ENCODE data around the gene CNTD1. TPM values are rescaled to one million over a fixed set of nuclear protein-coding genes. Genes with fewer than 3 reads are reported as not detected.

Gene CNTD1
- total and polyA plus RNA-seq, 2 of the 4 experiments (the other 2 are of a cell fraction) = not detected

- Histone ChIP-seq H2BK15ac (ENCODE audit: low read depth, low read length) (no peak overlapping the region), H3K4ac (ENCODE audit: low read depth, low read length) (no peak overlapping the region), H3K18ac (ENCODE audit: low read depth, low read length) (no peak overlapping the region), H3K27ac (ENCODE audit: insufficient read depth, low read length) (no peak overlapping the region), H3K9me1 (ENCODE audit: insufficient read depth, low read length) (0 out of 2 replicates have a peak, but pooled peaks cover 6% of the 10 kb centered on the region), H4K8ac (ENCODE audit: low read depth in 2 of 2, low read length in 2 of 2) (no peak overlapping the region), H4K91ac (ENCODE audit: insufficient read depth, low read depth, low read length) (no peak overlapping the region), H3K56ac (ENCODE audit: extremely low read depth, insufficient read depth, low read length) (no peak overlapping the region), H3K9ac (ENCODE audit: low read depth, low read length) (no peak overlapping the region), H2AFZ (replicated peaks; ENCODE audit: low read length, poor library complexity) (no peak overlapping the region), H2AK9ac (replicated peaks; ENCODE audit: low read depth, low read length, poor library complexity) (no peak overlapping the region), H4K20me1 (ENCODE audit: insufficient read depth, low read length) (no peaks in the 10 kb centered on the region), H3K27me3 (ENCODE audit: control insufficient read depth, insufficient read depth, low read length) (peaks cover 23% of the 10 kb centered on the region), H3K9me3 (ENCODE audit: control insufficient read depth, insufficient read depth, low read length) (no peaks in the 10 kb centered on the region), H3K23ac (ENCODE audit: low read depth, low read length) (no peak overlapping the region), H4K5ac (ENCODE audit: low read depth, low read length) (no peak overlapping the region), H3K4me3 (ENCODE audit: insufficient read depth, low read depth, low read length) (no peak overlapping the region), H3K79me1 (ENCODE audit: low read depth in 1 of 2, low read length in 2 of 2) (no peaks in the 10 kb centered on the region), H2BK20ac (ENCODE audit: low read depth, low read length) (no peak overlapping the region), H2AK5ac (ENCODE audit: low read depth, low read length) (no peak overlapping the region), H2BK120ac (ENCODE audit: low read depth, low read length) (no peak overlapping the region), H2BK5ac (ENCODE audit: low read depth, low read length, poor library complexity, severe bottlenecking) (no peak overlapping the region), H3K4me1 (ENCODE audit: control insufficient read depth, insufficient read depth, low read length) (peaks cover 4% of the 10 kb centered on the region; the same call in 1 of the 2 replicates), H3K14ac (replicated peaks; ENCODE audit: low read depth, low read length) (no peak overlapping the region), H3K36me3 (ENCODE audit: control insufficient read depth, insufficient read depth, low read length) (no peaks in the 10 kb centered on the region), H3K4me2 (ENCODE audit: low read depth, low read length) (no peak overlapping the region)
- DNase-seq (no peak), ATAC-seq (ENCODE audit: low read depth) (no peak)
- dilution Hi-C loops (cut with HindIII; ENCODE audit: low sequenced_read_pairs, unreplicated experiment) (no loop called here), in situ Hi-C loops (cut with MboI; ENCODE audit: low sequenced_read_pairs) (no loop called here), intact Hi-C loops (cut with micrococcal nuclease) (no loop called here)
- CTCF ChIA-PET = no interaction called here
- POLR2A ChIA-PET (ENCODE audit: unreplicated experiment) = no interaction called here
- WGBS, 2 experiments (ENCODE audit: extremely low coverage in 2 of 2, insufficient read length in 1 of 2) = 82% methylated on average over 3 of the region's 5 CpGs; no CpG with 5 or more reads in 1 of the 2 experiments
- no TSS peak for BruUV-seq (replicated peaks)
- TF ChIP-seq CEBPB (IDR thresholded peaks at IDR 0.05; ENCODE audit: low read depth, low read length) = no peak
- no peak for TF ChIP-seq MAFK (IDR thresholded peaks at IDR 0.05; ENCODE audit: low read depth, low read length)
- no peak for TF ChIP-seq CHD1 (IDR thresholded peaks at IDR 0.05; ENCODE audit: low read depth, low read length)
- TF ChIP-seq USF2 (IDR thresholded peaks at IDR 0.05; ENCODE audit: low read depth, low read length) = no peak
- no peak for TF ChIP-seq RFX5 (IDR thresholded peaks at IDR 0.05; ENCODE audit: low read depth, low read length)
- no peak for TF ChIP-seq RAD21 (IDR thresholded peaks at IDR 0.05; ENCODE audit: low read length)
- TF ChIP-seq MAZ (IDR thresholded peaks at IDR 0.05; ENCODE audit: borderline replicate concordance, low read depth, low read length) = no peak
- no peak for TF ChIP-seq POLR2A (IDR thresholded peaks at IDR 0.05; ENCODE audit: low read depth, low read length)
- TF ChIP-seq MXI1 (IDR thresholded peaks at IDR 0.05; ENCODE audit: borderline replicate concordance, low read depth, low read length) = no peak
- TF ChIP-seq NFE2L2 (IDR thresholded peaks at IDR 0.05; ENCODE audit: low read depth, low read length) = no peak
- TF ChIP-seq CTCF (conservative IDR thresholded peaks at IDR 0.05; ENCODE audit: low read depth, low read length) = no peak
- TF ChIP-seq BHLHE40 (IDR thresholded peaks at IDR 0.05; ENCODE audit: low read depth, low read length) = no peak
- TF ChIP-seq FOS (IDR thresholded peaks at IDR 0.05; ENCODE audit: low read depth, low read length) = no peak
These were observed 54.9 kb downstream of the CNTD1 start for GRCh38 chr17:42853597-42853967.
